ENCODE measurements around the gene STX4. TPM values are rescaled to one million over a fixed set of nuclear protein-coding genes. Genes with fewer than 3 reads are reported as not detected.

The STX4 gene
- total RNA-seq, 1 donor from 2014 or later, result 26.1 TPM

DNA sequence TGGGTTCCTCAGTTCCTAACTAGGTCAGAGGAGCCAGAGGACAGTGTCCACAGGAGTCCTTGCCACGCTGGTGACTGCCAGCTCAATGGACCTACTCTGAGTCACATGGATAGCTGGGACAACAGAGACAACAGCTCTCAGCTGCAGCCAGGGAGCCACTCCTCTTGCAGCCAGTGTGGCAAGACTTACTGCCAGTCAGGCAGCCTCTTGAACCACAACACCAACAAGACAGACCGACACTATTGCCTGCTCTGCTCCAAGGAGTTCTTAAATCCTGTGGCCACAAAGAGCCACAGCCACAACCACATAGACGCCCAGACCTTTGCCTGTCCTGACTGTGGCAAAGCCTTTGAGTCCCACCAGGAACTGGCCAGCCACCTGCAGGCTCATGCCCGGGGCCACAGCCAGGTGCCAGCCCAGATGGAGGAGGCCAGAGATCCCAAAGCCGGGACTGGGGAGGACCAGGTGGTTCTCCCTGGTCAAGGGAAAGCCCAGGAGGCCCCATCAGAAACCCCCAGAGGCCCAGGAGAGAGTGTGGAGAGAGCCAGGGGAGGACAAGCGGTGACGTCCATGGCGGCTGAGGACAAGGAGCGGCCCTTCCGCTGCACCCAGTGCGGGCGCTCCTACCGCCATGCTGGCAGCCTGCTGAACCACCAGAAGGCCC lies 47.5 kb downstream of the STX4 start:
- no peak for TF ChIP-seq CTCF (conservative IDR thresholded peaks at IDR 0.05; ENCODE audit: low read depth, low read length)
- H3K4me3 ChIP-seq (ENCODE audit: low read depth, low read length), result no peak overlapping the region
- DNase-seq (ENCODE audit: low read depth), result no peak

- no peak overlapping the region for H3K4me3 ChIP-seq (ENCODE audit: low read depth, low read length)
- TF ChIP-seq CTCF (conservative IDR thresholded peaks at IDR 0.05; ENCODE audit: low read depth, low read length), result no peak
- DNase-seq (ENCODE audit: low read depth), result no peak
These were observed 48.3 kb downstream of the STX4 start for GRCh38 chr16:31081428-31082351.

GRCh38 chr16:31082368-31083045 lies 49.1 kb downstream of the STX4 start:
- TF ChIP-seq CTCF (conservative IDR thresholded peaks at IDR 0.05; ENCODE audit: low read depth, low read length), result no peak
- DNase-seq (ENCODE audit: low read depth), result no peak
- no peak overlapping the region for H3K4me3 ChIP-seq (ENCODE audit: low read depth, low read length)

- no peak for TF ChIP-seq CTCF (conservative IDR thresholded peaks at IDR 0.05; ENCODE audit: low read depth, low read length)
These were observed 49.7 kb downstream of the STX4 start for GRCh38 chr16:31083081-31083480.

GRCh38 chr16:31083556-31083955 lies 50.2 kb downstream of the STX4 start:
- DNase-seq (ENCODE audit: low read depth), result no peak
- no peak overlapping the region for H3K4me3 ChIP-seq (ENCODE audit: low read depth, low read length)
- no peak for TF ChIP-seq CTCF (conservative IDR thresholded peaks at IDR 0.05; ENCODE audit: low read depth, low read length)

More at GRCh38 chr16:31083081-31083480, 49.7 kb downstream of the STX4 start:
- no peak overlapping the region for H3K4me3 ChIP-seq (ENCODE audit: low read depth, low read length)
- DNase-seq (ENCODE audit: low read depth), result no peak

DNA sequence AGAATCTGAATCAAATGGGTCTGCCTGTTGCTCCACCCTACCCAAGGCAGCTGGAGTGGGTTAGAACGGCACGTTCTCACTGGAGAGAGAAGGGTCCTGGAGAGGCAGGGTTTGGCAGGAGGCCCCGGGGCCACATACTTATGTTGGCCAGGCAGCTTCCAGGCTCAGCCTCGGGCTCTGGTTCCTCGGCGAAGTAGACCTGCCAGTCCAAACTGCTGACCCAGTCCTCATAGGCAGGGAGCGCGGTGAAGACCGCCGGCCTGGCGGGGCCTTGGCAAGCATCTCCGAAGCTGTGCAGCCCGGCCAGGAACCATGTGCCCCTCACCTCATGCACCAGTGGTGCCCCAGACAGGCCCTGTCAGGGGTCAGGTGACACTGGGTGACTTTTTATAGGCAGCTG lies 50.6 kb downstream of the STX4 start:
- DNase-seq (ENCODE audit: low read depth), result no peak
- no peak for TF ChIP-seq CTCF (conservative IDR thresholded peaks at IDR 0.05; ENCODE audit: low read depth, low read length)
- H3K4me3 ChIP-seq (ENCODE audit: low read depth, low read length), result no peak overlapping the region
